ENCODE results near the gene ACER2.

ACER2 gene

DNA sequence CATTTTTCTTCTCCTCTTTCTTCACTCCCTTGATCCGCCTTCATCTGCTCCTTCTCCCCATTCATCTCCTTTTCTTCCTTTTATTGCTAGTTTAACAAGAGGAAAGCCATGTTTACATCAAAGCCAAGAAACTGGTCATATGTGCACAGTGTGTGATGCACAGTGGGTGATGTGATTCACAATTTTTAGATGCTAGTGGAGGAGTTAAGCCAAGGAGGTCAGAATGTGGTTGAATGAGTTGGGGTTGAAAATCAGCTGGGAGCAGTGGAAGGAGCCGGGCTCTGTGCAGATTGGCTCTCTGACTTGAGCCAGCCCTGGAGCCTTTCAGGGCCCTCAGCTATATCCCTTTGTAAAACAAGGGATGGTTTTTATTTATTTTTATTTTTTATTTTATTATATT is 7.3 kb downstream of the ACER2 start:
- DNase-seq (ENCODE audit: low spot score): no peak
- no peak for TF ChIP-seq CTCF (IDR thresholded peaks at IDR 0.05; ENCODE audit: extremely low read depth, insufficient read depth, missing control alignments)
- in situ Hi-C loops (cut with MboI; ENCODE audit: low pct_unique_long_range_greater_than_20kb, low sequenced_read_pairs, unreplicated experiment): no loop called here

DNA sequence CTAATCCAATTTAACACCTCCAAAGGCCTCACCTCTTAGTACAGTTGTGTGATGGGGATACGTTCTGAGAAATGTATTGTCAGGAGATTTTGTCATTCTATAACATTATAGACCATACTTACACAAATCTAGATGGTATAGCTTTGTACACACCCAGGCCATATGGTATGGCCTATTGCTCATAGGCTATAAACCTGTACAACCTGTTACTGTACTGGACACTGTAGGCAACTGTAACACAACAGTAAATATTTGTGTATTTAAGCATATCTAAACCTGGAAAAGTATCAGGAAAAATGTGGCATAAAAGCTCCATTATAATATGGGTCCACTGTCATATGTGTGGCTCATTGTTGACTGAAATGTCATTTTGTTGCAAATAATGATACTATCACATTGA is 12.1 kb downstream of the ACER2 start:
- no peak for TF ChIP-seq CTCF (IDR thresholded peaks at IDR 0.05; ENCODE audit: extremely low read depth, insufficient read depth, missing control alignments)
- DNase-seq (ENCODE audit: low spot score): no peak
- in situ Hi-C loops (cut with MboI; ENCODE audit: low pct_unique_long_range_greater_than_20kb, low sequenced_read_pairs, unreplicated experiment): no loop called here

GRCh38 chr9:19423163-19423562 is 14.4 kb downstream of the ACER2 start:
- in situ Hi-C loops (cut with MboI; ENCODE audit: low pct_unique_long_range_greater_than_20kb, low sequenced_read_pairs, unreplicated experiment): no loop called here
- DNase-seq (ENCODE audit: low spot score): no peak
- no peak for TF ChIP-seq CTCF (IDR thresholded peaks at IDR 0.05; ENCODE audit: extremely low read depth, insufficient read depth, missing control alignments)

DNA sequence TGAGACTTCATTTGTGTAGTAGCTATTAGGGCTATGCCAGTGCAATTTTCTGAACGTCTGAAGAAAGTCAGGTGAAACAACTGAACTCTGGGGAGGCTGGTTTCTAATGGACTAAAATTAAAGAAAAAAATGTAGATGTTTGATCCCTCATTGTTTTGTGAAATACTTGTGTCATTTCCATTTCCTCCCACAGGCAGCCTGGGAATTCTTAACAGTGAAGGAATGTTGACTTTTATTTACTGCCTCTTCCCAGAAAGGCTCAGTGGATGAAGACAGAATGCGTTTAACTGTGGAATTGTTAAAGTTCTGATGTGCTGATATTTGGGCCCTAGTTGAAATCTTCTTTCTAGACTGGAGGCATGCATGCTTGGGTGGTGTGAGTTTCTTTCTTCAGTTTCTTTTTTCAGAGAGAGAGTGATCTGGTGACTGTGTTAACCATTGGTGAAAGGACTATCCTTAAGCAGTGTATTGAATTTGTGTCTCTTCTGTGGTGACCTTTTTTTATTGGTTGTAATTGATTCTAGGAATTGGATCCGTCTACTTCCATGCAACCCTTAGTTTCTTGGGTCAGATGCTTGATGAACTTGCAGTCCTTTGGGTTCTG is 15.5 kb downstream of the ACER2 start:
- TF ChIP-seq CTCF (IDR thresholded peaks at IDR 0.05; ENCODE audit: extremely low read depth, insufficient read depth, missing control alignments): no peak
- no peak for DNase-seq (ENCODE audit: low spot score)
- in situ Hi-C loops (cut with MboI; ENCODE audit: low pct_unique_long_range_greater_than_20kb, low sequenced_read_pairs, unreplicated experiment): no loop called here

- no peak for TF ChIP-seq CTCF (IDR thresholded peaks at IDR 0.05; ENCODE audit: extremely low read depth, insufficient read depth, missing control alignments)
- DNase-seq (ENCODE audit: low spot score): no peak
- in situ Hi-C loops (cut with MboI; ENCODE audit: low pct_unique_long_range_greater_than_20kb, low sequenced_read_pairs, unreplicated experiment): no loop called here
Measured at GRCh38 chr9:19429595-19429994, 20.8 kb downstream of the ACER2 start.

- DNase-seq (ENCODE audit: low spot score): no peak
- TF ChIP-seq CTCF (IDR thresholded peaks at IDR 0.05; ENCODE audit: extremely low read depth, insufficient read depth, missing control alignments): no peak
- in situ Hi-C loops (cut with MboI; ENCODE audit: low pct_unique_long_range_greater_than_20kb, low sequenced_read_pairs, unreplicated experiment): no loop called here
Measured at GRCh38 chr9:19430201-19430760, 21.5 kb downstream of the ACER2 start.
